HG03342 (cell line): ENCODE data around the gene TMEM120B.

ENCODE experiments used
- ATAC-seq: cut with Tn5 transposase; IDR thresholded peaks from one replicate; pipeline ENCODE4 v1.9.1; 2021; ENCODE audit warnings: mild to moderate bottlenecking, moderate library complexity; ENCODE audit not compliant: unreplicated experiment

TMEM120B gene

DNA sequence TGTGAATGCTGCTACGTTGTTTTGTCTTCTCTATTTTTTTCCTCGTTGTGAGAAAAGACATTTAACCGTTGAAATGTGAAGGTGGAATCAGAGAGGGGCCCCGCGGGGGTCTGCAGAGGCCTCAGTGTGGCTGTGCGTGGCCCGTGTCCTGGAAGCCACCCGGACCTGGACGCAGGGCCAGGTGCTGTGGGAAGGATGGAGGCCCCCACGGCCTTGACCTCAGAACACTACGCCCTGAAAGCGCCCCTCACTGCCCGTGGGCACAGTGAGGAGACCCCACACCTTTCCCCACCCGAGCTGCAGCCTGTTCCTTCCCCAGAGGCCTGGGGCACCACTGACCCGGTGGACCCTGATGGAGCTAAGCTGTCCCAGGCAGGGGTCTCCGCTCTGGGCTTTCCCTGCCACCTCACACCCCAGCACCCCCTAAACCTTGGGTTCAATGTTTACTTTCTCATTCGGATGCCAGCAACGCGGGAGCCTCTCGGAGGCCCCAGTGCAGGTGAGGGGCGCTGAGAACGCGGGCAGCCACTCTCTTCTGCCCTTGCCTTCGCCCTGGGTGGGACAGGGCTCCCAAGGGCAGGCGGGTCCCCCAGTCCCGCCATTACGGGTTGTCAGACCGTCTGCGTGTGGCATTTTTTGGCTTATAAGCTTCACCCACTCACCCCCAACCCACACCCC is 118.2 kb downstream of the TMEM120B start:
- ATAC-seq: no peak
